K562 (cell line): Measurements from ENCODE around the gene TACR2. TPM values are rescaled to one million over a fixed set of nuclear protein-coding genes. Genes with fewer than 3 reads are reported as not detected.

Source experiments
- E2F8 ChIP-seq: fragments of 450-650 bp; IDR thresholded peaks from 2 replicates; pipeline ENCODE4 v1.7.1; 2018; ENCODE audit warnings: mild to moderate bottlenecking, low read depth; ENCODE audit not compliant: partially characterized antibody
- FOS ChIP-seq: IDR thresholded peaks from 3 replicates; pipeline ENCODE4 v1.6.1; 2011; ENCODE audit not compliant: insufficient read length; ENCODE audit errors: extremely low read depth
- HIVEP1 ChIP-seq: fragments of 250-450 bp; sonication (Bioruptor Pico); IDR thresholded peaks from 2 replicates; pipeline ENCODE4 v1.4.0; 2020; ENCODE audit warnings: mild to moderate bottlenecking
- HMGN3 ChIP-seq: IDR thresholded peaks from 2 replicates; pipeline ENCODE4 v1.6.1; 2011; ENCODE audit warnings: borderline replicate concordance, low read depth, mild to moderate bottlenecking, mixed read lengths, low read length; ENCODE audit not compliant: insufficient read length; ENCODE audit errors: extremely low read depth
- MCM3 ChIP-seq: fragments of 450-650 bp; IDR thresholded peaks from 2 replicates; pipeline ENCODE4 v1.6.1; 2016
- NFE2 ChIP-seq: IDR thresholded peaks from 2 replicates; pipeline ENCODE4 v1.6.1; 2014; ENCODE audit warnings: antibody characterized with exemption, low read depth
- NR1H2 ChIP-seq: sonication (generic); formaldehyde crosslinking; IDR thresholded peaks from 2 replicates; pipeline ENCODE4 v1.4.0; 2020; ENCODE audit warnings: mild to moderate bottlenecking, missing genetic modification reagents
- POLR2A ChIP-seq: fragments of 450-650 bp; conservative IDR thresholded peaks from 2 replicates; pipeline ENCODE4 v1.6.1; 2016
- POLR3G ChIP-seq: IDR thresholded peaks from 2 replicates; pipeline ENCODE4 v1.6.1; 2011; ENCODE audit not compliant: insufficient read length, insufficient replicate concordance; ENCODE audit errors: extremely low read depth
- RHOXF2B ChIP-seq: fragments of 250-450 bp; sonication (Bioruptor Pico); conservative IDR thresholded peaks from 2 replicates; pipeline ENCODE4 v1.5.1; 2021
- ZBTB11 ChIP-seq, 3 experiments: fragments of 200-800 bp in 1 of 3; fragments of 250-450 bp in 1 of 3; fragments of 450-650 bp in 1 of 3; sonication (Bioruptor Pico) in 1 of 3; sonication (Bioruptor generic) in 1 of 3; formaldehyde crosslinking in 1 of 3; IDR thresholded peaks; 2 replicates each; pipeline versions ENCODE4 v1.6.1 to v1.8.0; 2016 to 2022; ENCODE audit warnings: mild to moderate bottlenecking in 2 of 3, missing genetic modification characterization in 2 of 3, missing compliant biosample characterization in 1 of 3, moderate library complexity in 1 of 3
- ZNF717 ChIP-seq: fragments of 250-450 bp; sonication (Bioruptor Pico); IDR thresholded peaks from 2 replicates; pipeline ENCODE4 v1.5.0; 2021
- ZNF785 ChIP-seq: fragments of 250-450 bp; sonication (Bioruptor Pico); IDR thresholded peaks from 2 replicates; pipeline ENCODE4 v1.4.0; 2020; ENCODE audit warnings: mild to moderate bottlenecking
- ZZZ3 ChIP-seq: fragments of 450-650 bp; IDR thresholded peaks from 2 replicates; pipeline ENCODE4 v1.6.1; 2016; ENCODE audit warnings: antibody characterized with exemption, mild to moderate bottlenecking, moderate library complexity
- polyA plus RNA-seq, 8 experiments: library from polyadenylated mRNA; depleted of rRNA in 4 of 8; stranded (reverse) in 5 of 8; unstranded in 3 of 8; fragments of >200 nt; fragmentation: Nextera tagmentation in 2 of 8; fragmentation: Illumina TruSeq in 1 of 8; extraction: Ambion mirVana in 2 of 8; extraction: Trizol in 1 of 8; gene quantifications; 2 replicates each; pipeline versions ENCODE4 v1.2.1 to v1.2.3, GENCODE V29; 2011 to 2014; ENCODE audit warnings: inconsistent platforms in 1 of 8, missing spikeins in 1 of 8
- total RNA-seq, 7 experiments: library from RNA; depleted of rRNA in 6 of 7; stranded (reverse); fragments of >200 nt in 6 of 7; fragmentation: Illumina TruSeq in 2 of 7; extraction: Trizol in 2 of 7; gene quantifications; 2 replicates each; pipeline versions ENCODE4 v1.2.1 to v1.2.3, GENCODE V29; 2011 to 2021; ENCODE audit warnings: low replicate concordance in 1 of 7
- TF ChIP-seq, protein P1 (sequence below), 2 experiments: IDR thresholded peaks in 1 of 2; conservative IDR thresholded peaks in 1 of 2; 2 replicates each; pipeline ENCODE4 v1.6.1; 2016; ENCODE audit warnings: low read depth in 2 of 2, mild to moderate bottlenecking in 1 of 2, missing compliant biosample characterization in 1 of 2, missing genetic modification characterization in 1 of 2, moderate library complexity in 1 of 2
- TF ChIP-seq, protein P2 (sequence below): fragments of 450-650 bp; IDR thresholded peaks from 2 replicates; pipeline ENCODE4 v1.7.0; 2016; ENCODE audit warnings: borderline replicate concordance
- TF ChIP-seq, protein P3 (sequence below): fragments of 250-450 bp; sonication (Bioruptor Pico); IDR thresholded peaks from 2 replicates; pipeline ENCODE4 v1.8.0; 2022; ENCODE audit warnings: moderate library complexity, mild to moderate bottlenecking, inconsistent platforms

Gene TACR2
- total and polyA plus RNA-seq, 9 of the 15 experiments (the other 6 are each of a cell fraction or from before 2014, with no cell fraction given), result not detected

DNA sequence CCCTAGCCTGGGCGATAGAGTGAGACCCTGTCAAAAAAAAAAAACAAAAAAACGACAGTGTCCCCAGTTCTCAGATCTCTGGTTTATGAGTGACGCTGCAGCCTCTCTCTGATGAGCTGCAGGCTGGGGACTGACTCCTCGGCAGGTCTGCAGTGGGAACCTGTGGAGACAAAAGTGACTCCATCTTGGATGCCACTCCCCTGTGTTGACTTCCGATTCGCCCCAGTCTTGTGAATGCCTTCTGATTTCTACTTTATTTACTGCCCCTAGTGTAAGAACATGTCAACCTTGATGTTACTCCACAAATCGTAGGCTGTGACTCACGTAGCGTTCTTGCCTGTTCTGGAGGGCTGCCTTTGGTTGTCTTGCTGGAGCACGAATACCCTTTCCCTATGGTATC lies 6.2 kb downstream of the TACR2 start (continued):
- TF ChIP-seq, protein P1, sequence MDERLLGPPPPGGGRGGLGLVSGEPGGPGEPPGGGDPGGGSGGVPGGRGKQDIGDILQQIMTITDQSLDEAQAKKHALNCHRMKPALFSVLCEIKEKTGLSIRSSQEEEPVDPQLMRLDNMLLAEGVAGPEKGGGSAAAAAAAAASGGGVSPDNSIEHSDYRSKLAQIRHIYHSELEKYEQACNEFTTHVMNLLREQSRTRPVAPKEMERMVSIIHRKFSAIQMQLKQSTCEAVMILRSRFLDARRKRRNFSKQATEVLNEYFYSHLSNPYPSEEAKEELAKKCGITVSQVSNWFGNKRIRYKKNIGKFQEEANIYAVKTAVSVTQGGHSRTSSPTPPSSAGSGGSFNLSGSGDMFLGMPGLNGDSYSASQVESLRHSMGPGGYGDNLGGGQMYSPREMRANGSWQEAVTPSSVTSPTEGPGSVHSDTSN (CRISPR knock-in tag; IDR thresholded peaks at IDR 0.05; ENCODE audit: low read depth), result no peak
- TF ChIP-seq, protein P1 (tag; conservative IDR thresholded peaks at IDR 0.05; ENCODE audit: low read depth), result no peak
- TF ChIP-seq NFE2 (no peak), RHOXF2B (CRISPR knock-in tag) (no peak), E2F8 (no peak), ZNF785 (no peak), HMGN3 (no peak), ZNF717 (CRISPR knock-in tag) (no peak), NR1H2 (CRISPR knock-in tag) (no peak), MCM3 (no peak), FOS (no peak), ZZZ3 (no peak), ZBTB11 (CRISPR knock-in tag; IDR thresholded peaks at IDR 0.05) (no peak), HIVEP1 (CRISPR knock-in tag) (peak; percentile 82), POLR2A (no peak), POLR3G (no peak)
- TF ChIP-seq, protein P2, sequence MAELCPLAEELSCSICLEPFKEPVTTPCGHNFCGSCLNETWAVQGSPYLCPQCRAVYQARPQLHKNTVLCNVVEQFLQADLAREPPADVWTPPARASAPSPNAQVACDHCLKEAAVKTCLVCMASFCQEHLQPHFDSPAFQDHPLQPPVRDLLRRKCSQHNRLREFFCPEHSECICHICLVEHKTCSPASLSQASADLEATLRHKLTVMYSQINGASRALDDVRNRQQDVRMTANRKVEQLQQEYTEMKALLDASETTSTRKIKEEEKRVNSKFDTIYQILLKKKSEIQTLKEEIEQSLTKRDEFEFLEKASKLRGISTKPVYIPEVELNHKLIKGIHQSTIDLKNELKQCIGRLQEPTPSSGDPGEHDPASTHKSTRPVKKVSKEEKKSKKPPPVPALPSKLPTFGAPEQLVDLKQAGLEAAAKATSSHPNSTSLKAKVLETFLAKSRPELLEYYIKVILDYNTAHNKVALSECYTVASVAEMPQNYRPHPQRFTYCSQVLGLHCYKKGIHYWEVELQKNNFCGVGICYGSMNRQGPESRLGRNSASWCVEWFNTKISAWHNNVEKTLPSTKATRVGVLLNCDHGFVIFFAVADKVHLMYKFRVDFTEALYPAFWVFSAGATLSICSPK, result no peak
- TF ChIP-seq, protein P3, sequence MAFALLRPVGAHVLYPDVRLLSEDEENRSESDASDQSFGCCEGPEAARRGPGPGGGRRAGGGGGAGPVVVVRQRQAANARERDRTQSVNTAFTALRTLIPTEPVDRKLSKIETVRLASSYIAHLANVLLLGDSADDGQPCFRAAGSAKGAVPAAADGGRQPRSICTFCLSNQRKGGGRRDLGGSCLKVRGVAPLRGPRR (CRISPR knock-in tag), result peak; percentile 68; the same call in 1 of the 2 replicates
